ENCODE measurements around the gene CDK8. TPM values are rescaled to one million over a fixed set of nuclear protein-coding genes. Genes with fewer than 3 reads are reported as not detected.

The CDK8 gene
- polyA plus RNA-seq, 1 experiment, result 18.8 TPM

GRCh38 chr13:26325876-26326275 is 71.9 kb downstream of the CDK8 start:
- no peak for DNase-seq (ENCODE audit: low read depth, low spot score)
- Histone ChIP-seq H3K4me3 (ENCODE audit: low read depth, low read length) (no peak overlapping the region), H3K27ac (ENCODE audit: low read depth, low read length) (no peak overlapping the region), H3K9me3 (ENCODE audit: control insufficient read depth, insufficient read depth, low read length) (no peaks in the 10 kb centered on the region), H3K27me3 (ENCODE audit: control insufficient read depth, insufficient read depth, low read length) (no peaks in the 10 kb centered on the region)
- ChIA-PET POLR2A (no interaction called here), CTCF (no interaction called here)
- TF ChIP-seq CTCF (IDR thresholded peaks at IDR 0.05; ENCODE audit: low read depth, low read length), result no peak

- Histone ChIP-seq H3K4me3 (ENCODE audit: low read depth, low read length) (no peak overlapping the region), H3K27ac (ENCODE audit: low read depth, low read length) (no peak overlapping the region), H3K9me3 (ENCODE audit: control insufficient read depth, insufficient read depth, low read length) (no peaks in the 10 kb centered on the region), H3K27me3 (ENCODE audit: control insufficient read depth, insufficient read depth, low read length) (no peaks in the 10 kb centered on the region)
- POLR2A ChIA-PET, result no interaction called here
- TF ChIP-seq CTCF (IDR thresholded peaks at IDR 0.05; ENCODE audit: low read depth, low read length), result no peak
- CTCF ChIA-PET, result no interaction called here
- DNase-seq (ENCODE audit: low read depth, low spot score), result no peak
Measured at GRCh38 chr13:26326562-26326961, 72.6 kb downstream of the CDK8 start.

- no peak for TF ChIP-seq CTCF (IDR thresholded peaks at IDR 0.05; ENCODE audit: low read depth, low read length)
- ChIA-PET CTCF (interaction anchor here (0.6 to 1.1 kb wide), 2 partner anchors 11 to 108 kb away, joined by 3 read pairs; no protein-coding TSS in a partner anchor), POLR2A (no interaction called here)
- Histone ChIP-seq H3K27ac (ENCODE audit: low read depth, low read length) (no peak overlapping the region), H3K4me3 (ENCODE audit: low read depth, low read length) (no peak overlapping the region), H3K27me3 (ENCODE audit: control insufficient read depth, insufficient read depth, low read length) (no peaks in the 10 kb centered on the region), H3K9me3 (ENCODE audit: control insufficient read depth, insufficient read depth, low read length) (no peaks in the 10 kb centered on the region)
- no peak for DNase-seq (ENCODE audit: low read depth, low spot score)
Measured at GRCh38 chr13:26327940-26328725, 74.2 kb downstream of the CDK8 start.

GRCh38 chr13:26335158-26335557 is 81.2 kb downstream of the CDK8 start:
- no peak for TF ChIP-seq CTCF (IDR thresholded peaks at IDR 0.05; ENCODE audit: low read depth, low read length)
- CTCF ChIA-PET, result interaction anchor here (0.6 kb wide), 1 partner anchor 704 kb away, joined by 7 read pairs; no protein-coding TSS in a partner anchor
- no peak overlapping the region for H3K27ac ChIP-seq (ENCODE audit: low read depth, low read length)
- no peak for DNase-seq (ENCODE audit: low read depth, low spot score)
- POLR2A ChIA-PET, result no interaction called here
- no peaks in the 10 kb centered on the region for H3K9me3 ChIP-seq (ENCODE audit: control insufficient read depth, insufficient read depth, low read length)
- H3K27me3 ChIP-seq (ENCODE audit: control insufficient read depth, insufficient read depth, low read length), result no peaks in the 10 kb centered on the region
- H3K4me3 ChIP-seq (ENCODE audit: low read depth, low read length), result no peak overlapping the region

- POLR2A ChIA-PET, result no interaction called here
- no peaks in the 10 kb centered on the region for H3K27me3 ChIP-seq (ENCODE audit: control insufficient read depth, insufficient read depth, low read length)
- no peak overlapping the region for H3K27ac ChIP-seq (ENCODE audit: low read depth, low read length)
- no peaks in the 10 kb centered on the region for H3K9me3 ChIP-seq (ENCODE audit: control insufficient read depth, insufficient read depth, low read length)
- no peak for DNase-seq (ENCODE audit: low read depth, low spot score)
- CTCF ChIA-PET, result interaction anchor here (0.5 kb wide), 1 partner anchor 156 kb away, joined by 4 read pairs; no protein-coding TSS in a partner anchor
- H3K4me3 ChIP-seq (ENCODE audit: low read depth, low read length), result no peak overlapping the region
- no peak for TF ChIP-seq CTCF (IDR thresholded peaks at IDR 0.05; ENCODE audit: low read depth, low read length)
Measured at GRCh38 chr13:26340807-26341206, 86.9 kb downstream of the CDK8 start.

Data from AG04450 (cell line).